Activated effector memory CD4-positive, alpha-beta T cell treated with Interleukin-2 at 50 U/mL for 16 hours (primary cell): Measurements from ENCODE around the gene CARMIL1.

Experiments
- DNase-seq: peaks from one replicate; pipeline ENCODE4 v3.0.0-alpha.2; 2020

CARMIL1 gene

GRCh38 chr6:25536781-25537180 lies 257.6 kb downstream of the CARMIL1 start:
- no peak for DNase-seq

DNA sequence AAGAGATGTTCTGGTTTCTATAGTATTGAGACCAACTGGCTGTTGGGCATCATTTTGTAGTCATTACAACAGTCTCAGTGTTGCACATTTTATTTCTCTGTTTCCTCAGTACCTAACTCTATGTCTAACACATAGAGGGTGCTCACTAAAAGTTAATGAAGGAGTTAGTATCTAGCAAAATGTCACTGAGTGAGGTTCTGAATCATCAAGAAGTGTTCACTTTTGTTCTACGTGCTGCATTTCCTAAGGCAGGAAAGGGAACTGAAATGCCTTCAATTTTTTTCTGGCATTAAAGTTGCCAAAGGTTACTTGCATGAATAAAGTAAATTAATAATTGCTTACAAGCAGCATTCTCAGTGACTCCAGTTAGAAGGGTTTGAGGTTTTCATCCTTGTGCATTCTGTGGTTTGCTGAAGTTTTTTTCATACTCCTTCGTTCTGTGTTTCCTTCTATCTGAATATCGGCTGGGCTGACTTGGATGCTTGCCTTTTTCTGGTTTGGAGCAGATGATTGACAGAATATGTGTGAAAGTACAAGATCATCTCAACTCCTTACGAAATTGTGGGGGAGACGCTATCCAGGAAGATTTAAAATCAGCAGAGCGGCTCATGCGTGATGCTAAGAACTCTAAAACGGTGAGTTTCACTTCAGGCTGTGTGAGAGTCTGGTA lies 258.3 kb downstream of the CARMIL1 start:
- DNase-seq, result no peak

DNA sequence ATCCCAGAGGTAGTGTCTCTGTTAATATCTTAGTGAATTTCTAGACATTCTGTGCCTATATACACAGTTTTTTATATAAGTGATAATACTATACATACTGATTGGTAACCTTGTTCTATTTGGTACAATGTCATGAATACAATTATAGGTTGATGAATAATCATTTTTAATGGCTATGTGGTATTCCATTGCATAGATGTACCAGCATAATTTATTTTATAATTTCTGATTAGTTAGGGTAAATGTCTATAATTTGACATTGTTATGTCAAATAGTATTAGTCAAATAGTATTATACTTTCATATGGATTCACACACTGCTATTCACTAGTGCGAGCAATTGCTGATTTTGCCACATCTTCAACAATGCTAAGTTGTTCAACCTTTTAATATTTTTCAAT lies 262.1 kb downstream of the CARMIL1 start:
- DNase-seq, result no peak

- no peak for DNase-seq
Measured at GRCh38 chr6:25542984-25543910, 264.1 kb downstream of the CARMIL1 start.

DNA sequence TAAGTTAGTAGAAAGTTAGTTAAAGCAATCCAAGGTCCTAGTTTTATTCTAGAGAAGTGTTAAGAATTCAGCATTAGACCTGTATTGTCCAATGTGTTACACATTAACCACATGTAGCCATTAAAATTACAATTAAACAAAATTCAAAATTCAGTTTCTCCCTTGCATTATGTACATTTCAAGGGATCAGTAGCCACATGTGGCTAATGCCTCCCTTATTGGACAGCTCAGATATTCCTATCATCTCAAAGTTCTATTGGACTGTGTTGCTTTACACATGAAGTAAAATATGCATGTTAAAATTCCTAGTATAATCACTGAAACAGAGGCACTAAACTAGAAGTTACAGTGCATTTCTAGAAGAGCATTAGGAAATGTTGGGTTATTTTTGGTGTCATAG lies 265.7 kb downstream of the CARMIL1 start:
- no peak for DNase-seq

DNA sequence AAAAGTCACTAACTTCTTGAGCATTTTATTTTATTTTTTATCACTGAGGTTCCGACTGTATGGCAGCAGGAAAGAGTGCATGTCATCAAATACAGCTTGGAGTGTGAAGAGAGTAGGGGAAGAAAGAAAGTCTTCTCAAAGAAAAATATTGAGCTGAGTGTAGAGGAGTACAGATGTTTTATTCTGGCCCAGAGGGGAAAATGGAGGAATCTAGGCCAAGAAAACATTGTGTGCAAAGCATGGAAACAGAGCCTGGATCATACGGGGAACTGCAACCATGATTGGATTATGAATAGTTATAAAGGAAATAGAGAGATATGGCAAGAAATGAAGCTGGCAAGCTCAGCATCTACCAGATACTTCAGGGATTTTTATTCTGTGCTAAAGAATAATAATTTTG lies 268.6 kb downstream of the CARMIL1 start:
- no peak for DNase-seq

DNA sequence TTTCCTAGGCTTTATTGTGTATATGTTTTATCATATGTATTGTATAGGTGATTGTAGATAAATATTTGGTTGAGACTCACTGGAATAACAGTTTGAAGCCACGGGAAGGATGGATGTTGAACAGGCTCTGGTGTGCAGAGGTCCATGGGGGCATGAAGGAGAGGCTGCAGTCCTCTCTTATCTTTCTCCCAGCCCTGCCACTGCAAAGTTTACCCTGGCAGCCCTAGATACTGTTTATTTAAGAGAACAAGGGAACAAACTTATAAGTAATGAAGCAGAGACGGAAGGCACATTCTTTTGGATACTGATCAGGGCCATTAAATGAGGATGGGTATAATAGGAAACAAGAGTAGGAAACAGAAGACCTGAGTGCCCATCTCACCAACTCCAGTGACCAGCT lies 269.3 kb downstream of the CARMIL1 start:
- no peak for DNase-seq

GRCh38 chr6:25550631-25551030 lies 271.5 kb downstream of the CARMIL1 start:
- no peak for DNase-seq

DNA sequence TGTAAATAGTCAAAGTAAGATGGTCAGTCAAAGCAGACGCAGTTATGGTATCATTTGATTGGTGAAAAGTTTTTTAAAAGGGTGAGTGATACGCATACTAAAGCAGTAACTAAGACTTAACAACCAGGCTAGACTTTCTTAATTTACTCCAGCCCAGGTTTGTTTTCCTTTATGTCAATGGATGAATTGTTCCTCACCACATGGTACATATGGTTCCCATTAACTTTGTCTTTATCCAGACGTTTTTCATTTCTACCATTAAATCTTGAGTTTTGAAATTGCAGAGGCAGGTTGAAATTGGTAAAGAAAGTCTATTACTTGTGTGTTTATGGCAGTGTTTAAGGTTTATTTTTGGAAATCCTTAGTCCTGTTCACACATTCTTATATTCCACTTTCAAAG lies 274.3 kb downstream of the CARMIL1 start:
- no peak for DNase-seq

- no peak for DNase-seq
Measured at GRCh38 chr6:25555188-25555587, 276.0 kb downstream of the CARMIL1 start.

GRCh38 chr6:25556516-25556915 lies 277.3 kb downstream of the CARMIL1 start:
- peak; percentile 48 for DNase-seq

DNA sequence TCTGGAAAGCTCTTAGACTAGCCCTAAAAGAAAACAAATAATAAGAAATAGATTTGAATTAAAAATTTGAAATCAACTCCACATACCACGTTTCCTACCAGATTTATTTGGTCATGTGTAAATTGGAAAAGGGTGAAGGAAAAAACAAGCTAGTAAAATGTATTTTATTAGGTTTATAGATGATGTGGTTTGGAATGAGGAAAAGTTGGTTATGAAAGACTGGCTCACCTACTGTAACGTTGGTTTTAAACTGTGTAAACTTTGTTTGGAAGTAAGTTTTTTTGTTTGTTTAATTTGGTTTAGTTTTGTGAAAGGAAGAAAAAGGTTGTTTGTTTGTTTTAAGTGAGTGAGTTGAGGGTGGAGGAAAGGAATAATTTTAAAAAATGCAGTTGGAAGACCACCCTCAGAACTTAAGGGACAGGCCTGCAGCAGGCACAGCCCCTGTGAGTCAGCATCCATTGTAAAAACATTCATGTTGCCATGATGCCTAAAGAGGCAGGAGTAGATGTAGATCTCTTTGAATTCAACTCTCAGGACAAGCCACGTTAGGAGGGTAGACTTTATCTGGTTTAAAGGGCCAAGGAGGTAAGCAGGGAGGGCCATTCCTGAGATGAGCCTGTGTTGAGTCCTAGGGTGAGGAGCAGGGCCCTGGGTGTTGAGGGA lies 279.1 kb downstream of the CARMIL1 start:
- no peak for DNase-seq

- no peak for DNase-seq
Measured at GRCh38 chr6:25560865-25561264, 281.7 kb downstream of the CARMIL1 start.

GRCh38 chr6:25564943-25565342 lies 285.8 kb downstream of the CARMIL1 start:
- DNase-seq, result no peak

GRCh38 chr6:25570578-25570977 lies 291.4 kb downstream of the CARMIL1 start:
- DNase-seq, result no peak

GRCh38 chr6:25576919-25577318 lies 297.7 kb downstream of the CARMIL1 start:
- DNase-seq, result no peak

GRCh38 chr6:25578538-25578937 lies 299.4 kb downstream of the CARMIL1 start:
- DNase-seq, result no peak

- DNase-seq, result no peak
Measured at GRCh38 chr6:25579391-25579883, 300.3 kb downstream of the CARMIL1 start.

GRCh38 chr6:25579902-25580495 lies 300.8 kb downstream of the CARMIL1 start:
- no peak for DNase-seq

GRCh38 chr6:25582101-25582500 lies 302.9 kb downstream of the CARMIL1 start:
- DNase-seq, result no peak

DNA sequence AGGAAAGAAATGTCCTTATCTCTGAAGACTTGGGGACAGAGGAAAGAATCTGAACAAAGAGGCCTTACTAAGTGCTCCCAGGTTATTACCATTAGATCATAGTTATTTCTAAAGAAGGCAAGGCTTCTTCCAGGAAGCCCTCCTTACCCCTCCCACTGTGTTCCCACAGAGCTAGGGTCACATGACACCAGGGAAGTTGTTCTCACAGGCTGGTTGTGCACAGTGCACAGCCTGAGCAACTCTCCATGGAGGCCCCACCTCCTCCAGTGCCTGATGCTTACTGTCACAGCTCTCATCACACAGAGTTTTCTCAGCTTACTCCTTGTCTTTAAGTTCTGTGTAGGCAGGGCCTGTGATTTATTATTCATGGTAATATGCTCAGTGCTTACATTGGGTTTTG lies 303.9 kb downstream of the CARMIL1 start:
- no peak for DNase-seq

DNA sequence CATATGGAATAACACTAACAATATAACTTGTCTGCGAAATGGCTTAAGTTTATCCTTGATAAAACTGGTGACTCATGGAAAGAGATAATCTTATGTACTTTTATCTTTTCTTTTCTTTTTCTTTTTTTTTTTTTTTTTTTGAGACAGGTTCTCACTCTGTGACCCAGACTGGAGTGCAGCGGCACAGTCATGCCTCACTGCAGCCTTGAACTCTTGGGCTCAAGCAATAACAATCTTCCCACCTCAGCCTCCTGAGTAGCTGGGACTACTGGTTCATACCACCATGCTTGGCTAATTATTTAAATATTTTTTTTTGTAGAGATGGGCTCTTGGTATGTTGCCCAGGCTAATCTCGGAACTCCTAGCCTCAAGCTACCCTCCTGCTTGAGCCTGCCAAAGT lies 304.7 kb downstream of the CARMIL1 start:
- DNase-seq, result no peak

DNA sequence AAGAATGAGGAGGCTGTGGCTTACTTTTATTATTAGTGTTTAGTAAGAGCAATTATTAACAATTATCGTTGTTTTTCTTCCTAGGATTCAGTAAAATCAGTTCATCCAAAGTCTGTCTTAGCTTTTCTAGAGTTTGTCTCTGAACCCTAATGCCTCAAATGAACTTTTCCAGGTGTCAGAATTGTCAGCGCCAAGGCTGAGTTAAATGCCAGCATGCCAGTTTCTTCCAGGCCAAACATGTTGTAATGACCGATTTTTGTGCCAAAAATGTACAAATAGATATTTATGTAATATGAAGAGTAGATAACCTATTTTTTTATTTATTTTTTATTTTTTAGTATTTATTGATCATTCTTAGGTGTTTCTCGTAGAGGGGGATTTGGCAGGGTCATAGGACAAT lies 306.1 kb downstream of the CARMIL1 start:
- DNase-seq, result no peak
